Sigmoid colon (tissue), 7 donors: Measurements from ENCODE around the gene HK3. TPM values are rescaled to one million over a fixed set of nuclear protein-coding genes. Genes with fewer than 3 reads are reported as not detected.

Source experiments
- DNase-seq: peaks from one replicate; pipeline ENCODE4 v3.0.0-alpha.2; 2019
- H3K27ac ChIP-seq, 4 donors: fragments of 200-600 bp; sonication (generic); one replicate each; pipeline ENCODE4 v1.5.1; 2016 to 2019; ENCODE audit warnings: mild to moderate bottlenecking in 1 of 4
- H3K27me3 ChIP-seq, 3 donors: fragments of 200-600 bp; sonication (generic); one replicate each; pipeline ENCODE4 v1.5.1; 2019; ENCODE audit warnings: mild to moderate bottlenecking in 1 of 3
- H3K36me3 ChIP-seq, 4 donors: fragments of 200-600 bp; sonication (generic); one replicate each; pipeline ENCODE4 v1.5.1; 2016 to 2019
- H3K4me1 ChIP-seq, 4 donors: fragments of 200-600 bp; sonication (generic); one replicate each; pipeline ENCODE4 v1.5.1; 2017 to 2019
- H3K4me3 ChIP-seq, 4 donors: fragments of 200-600 bp; sonication (generic); one replicate each; pipeline ENCODE4 v1.5.1; 2017 to 2019; ENCODE audit warnings: mild to moderate bottlenecking in 2 of 4, moderate library complexity in 1 of 4
- H3K9me3 ChIP-seq, 4 donors: fragments of 200-600 bp in 3 of 4; sonication (generic) in 3 of 4; one replicate each; pipeline versions ENCODE4 v1.5.1 to v1.6.1; 2013 to 2019
- EP300 ChIP-seq, 4 donors: sonication (generic); formaldehyde crosslinking; IDR thresholded peaks; one replicate each; pipeline ENCODE4 v1.6.1; 2017; ENCODE audit warnings: antibody characterized with exemption in 4 of 4
- POLR2A ChIP-seq, 2 donors: fragments of 450-650 bp; IDR thresholded peaks; one replicate each; pipeline ENCODE4 v1.6.1; 2016; ENCODE audit warnings: antibody characterized with exemption in 2 of 2, mild to moderate bottlenecking in 2 of 2, moderate library complexity in 2 of 2
- POLR2AphosphoS5 ChIP-seq, 4 donors: sonication (generic); formaldehyde crosslinking; IDR thresholded peaks; one replicate each; pipeline ENCODE4 v1.6.1; 2017; ENCODE audit warnings: antibody characterized with exemption in 4 of 4
- WGBS, 2 donors: extraction: QIAGEN DNeasy Blood & Tissue Kit; methylation state at CpG; one replicate each; pipeline ENCODE4 v1.1.7; 2013; 5-methylcytosine and 5-hydroxymethylcytosine counted together
- intact Hi-C: fragments of 100-400 bp; cut with DNase I; formaldehyde crosslinking; loops from one replicate; pipeline ENCODE4 v1.15.1; 2023
- polyA plus RNA-seq, 3 donors: library from polyadenylated mRNA; stranded (reverse); fragments of 200-250 nt; gene quantifications; one replicate each; pipeline ENCODE4 v1.2.3, GENCODE V29; 2013
- total RNA-seq, 4 donors: library from RNA; depleted of rRNA; stranded (reverse); fragments of >200 nt; gene quantifications; one replicate each; pipeline ENCODE4 v1.1.0, GENCODE V29; 2016
- TF ChIP-seq, protein P1 (sequence below), 4 experiments: fragments of 450-650 bp in 3 of 4; fragments of 200-600 bp in 1 of 4; IDR thresholded peaks; one replicate each; pipeline ENCODE4 v1.5.1; 2016 to 2019; ENCODE audit warnings: antibody characterized with exemption in 4 of 4, mild to moderate bottlenecking in 3 of 4, moderate library complexity in 2 of 4
- donor health status: healthy with polysubstance abuse.
- donor health status: Bipolar disorder and iron deficiency.
- donor health status: healthy.

Gene HK3
- total and polyA plus RNA-seq, 7 donors, result 1.8 to 12.8 (median 8.6) TPM

DNA sequence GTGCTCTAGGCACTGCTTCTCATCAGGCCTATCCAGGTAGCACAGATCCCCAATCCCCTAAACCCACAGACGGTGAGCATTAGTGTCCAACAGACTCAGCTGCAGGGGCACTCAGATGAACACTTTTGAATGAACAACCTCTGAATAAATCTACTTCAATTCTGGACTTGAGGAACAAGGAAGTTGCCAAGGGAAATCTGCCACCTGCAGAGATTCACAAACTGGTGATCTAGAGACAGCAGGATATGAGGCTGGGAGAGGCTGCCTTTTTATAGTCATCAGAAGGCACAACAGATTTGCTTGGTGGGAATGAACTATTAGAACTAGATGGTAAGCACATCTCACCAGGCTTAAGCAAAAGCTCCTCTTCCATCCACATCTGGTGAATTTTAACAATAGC is 7.0 kb upstream of the HK3 start:
- no peaks in the 10 kb centered on the region for H3K9me3 ChIP-seq
- intact Hi-C loops, result no loop called here
- H3K27ac ChIP-seq, result no peak overlapping the region
- no peaks in the 10 kb centered on the region for H3K4me1 ChIP-seq
- WGBS, 2 donors, result 88 to 95% methylated on average over 1 of the region's 1 CpG
- no peak overlapping the region for H3K4me3 ChIP-seq
- no peaks in the 10 kb centered on the region for H3K27me3 ChIP-seq
- no peak for TF ChIP-seq POLR2A (IDR thresholded peaks at IDR 0.05)
- TF ChIP-seq, protein P1, sequence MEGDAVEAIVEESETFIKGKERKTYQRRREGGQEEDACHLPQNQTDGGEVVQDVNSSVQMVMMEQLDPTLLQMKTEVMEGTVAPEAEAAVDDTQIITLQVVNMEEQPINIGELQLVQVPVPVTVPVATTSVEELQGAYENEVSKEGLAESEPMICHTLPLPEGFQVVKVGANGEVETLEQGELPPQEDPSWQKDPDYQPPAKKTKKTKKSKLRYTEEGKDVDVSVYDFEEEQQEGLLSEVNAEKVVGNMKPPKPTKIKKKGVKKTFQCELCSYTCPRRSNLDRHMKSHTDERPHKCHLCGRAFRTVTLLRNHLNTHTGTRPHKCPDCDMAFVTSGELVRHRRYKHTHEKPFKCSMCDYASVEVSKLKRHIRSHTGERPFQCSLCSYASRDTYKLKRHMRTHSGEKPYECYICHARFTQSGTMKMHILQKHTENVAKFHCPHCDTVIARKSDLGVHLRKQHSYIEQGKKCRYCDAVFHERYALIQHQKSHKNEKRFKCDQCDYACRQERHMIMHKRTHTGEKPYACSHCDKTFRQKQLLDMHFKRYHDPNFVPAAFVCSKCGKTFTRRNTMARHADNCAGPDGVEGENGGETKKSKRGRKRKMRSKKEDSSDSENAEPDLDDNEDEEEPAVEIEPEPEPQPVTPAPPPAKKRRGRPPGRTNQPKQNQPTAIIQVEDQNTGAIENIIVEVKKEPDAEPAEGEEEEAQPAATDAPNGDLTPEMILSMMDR (IDR thresholded peaks at IDR 0.05), result no peak
- no peak for TF ChIP-seq EP300 (IDR thresholded peaks at IDR 0.05)
- no peak for TF ChIP-seq POLR2AphosphoS5 (IDR thresholded peaks at IDR 0.05)
- peaks cover 19 to 82% (median 43%) of the 10 kb centered on the region in 4 donors for H3K36me3 ChIP-seq
- no peak for DNase-seq

DNA sequence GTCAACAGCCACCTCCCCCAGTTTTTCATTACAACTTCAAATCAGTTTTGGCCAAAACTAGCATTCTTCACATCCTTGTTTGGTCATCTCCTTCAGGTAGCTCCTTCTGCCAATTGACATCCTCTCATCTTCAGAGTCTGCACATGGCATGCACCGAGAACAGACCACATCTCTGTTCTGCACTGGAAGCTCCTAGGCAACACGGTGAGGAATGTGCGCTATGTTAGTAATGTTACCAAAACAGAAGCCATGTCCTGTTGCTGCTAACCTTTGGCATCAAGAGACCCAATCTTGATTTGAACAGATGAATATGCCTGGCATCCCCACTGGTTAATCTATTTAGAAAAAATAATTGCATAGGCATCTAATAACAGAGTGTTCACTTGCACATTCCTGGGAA is 5.1 kb upstream of the HK3 start:
- Histone ChIP-seq H3K27me3 (no peaks in the 10 kb centered on the region), H3K9me3 (no peaks in the 10 kb centered on the region), H3K4me3 (no peak overlapping the region), H3K4me1 (no peaks in the 10 kb centered on the region), H3K27ac (no peak overlapping the region), H3K36me3 (peaks cover 19 to 70% (median 41%) of the 10 kb centered on the region in 4 donors)
- no peak for DNase-seq
- TF ChIP-seq, protein P1 (IDR thresholded peaks at IDR 0.05), result no peak
- no peak for TF ChIP-seq EP300 (IDR thresholded peaks at IDR 0.05)
- TF ChIP-seq POLR2A (IDR thresholded peaks at IDR 0.05), result no peak
- intact Hi-C loops, result no loop called here
- 93 to 97% methylated on average over 3 of the region's 3 CpGs for WGBS, 2 donors

DNA sequence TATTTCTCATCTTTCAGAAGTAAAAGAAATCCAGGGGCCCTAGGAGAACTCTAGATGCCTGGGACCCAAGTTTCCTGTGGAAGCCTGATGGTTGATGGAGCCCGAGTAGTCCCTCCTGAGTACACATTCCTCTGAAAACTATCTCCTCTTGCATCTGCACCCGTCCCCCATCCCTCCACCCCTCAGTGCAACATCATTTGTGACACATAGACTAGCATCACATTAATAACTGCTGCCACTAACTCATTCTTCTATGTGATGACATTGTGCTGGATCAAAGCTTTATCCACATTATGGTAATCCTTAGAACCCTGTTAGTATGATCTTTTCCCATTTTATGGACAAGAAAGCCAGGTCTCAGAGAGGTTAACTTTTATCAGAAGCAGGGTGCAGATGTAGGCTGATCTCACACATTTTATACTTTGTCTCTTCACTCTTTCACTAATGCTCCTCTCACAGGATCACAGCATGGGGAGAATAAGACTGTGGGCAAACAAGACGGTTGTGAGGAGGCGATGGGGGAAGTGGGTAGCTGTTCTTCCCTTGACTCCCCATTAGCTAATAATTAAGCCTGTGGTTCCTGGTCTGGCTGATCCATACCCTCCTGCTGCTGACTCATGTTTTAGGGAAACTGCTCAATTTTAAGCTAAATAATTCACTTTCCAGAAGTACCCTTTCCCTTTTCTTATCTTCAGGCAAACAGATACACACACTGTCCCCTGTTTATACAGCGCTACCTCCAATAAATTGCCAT is 3.9 kb upstream of the HK3 start:
- peaks cover 19 to 59% (median 34%) of the 10 kb centered on the region in 4 donors for H3K36me3 ChIP-seq
- no peaks in the 10 kb centered on the region for H3K9me3 ChIP-seq
- no peak overlapping the region for H3K27ac ChIP-seq
- WGBS, 2 donors, result 93 to 94% methylated on average over 5 of the region's 5 CpGs
- H3K4me3 ChIP-seq, result no peak overlapping the region
- intact Hi-C loops, result no loop called here
- no peaks in the 10 kb centered on the region for H3K4me1 ChIP-seq
- no peak for DNase-seq
- no peaks in the 10 kb centered on the region for H3K27me3 ChIP-seq
- TF ChIP-seq POLR2A (IDR thresholded peaks at IDR 0.05), result no peak
- TF ChIP-seq POLR2AphosphoS5 (IDR thresholded peaks at IDR 0.05), result no peak
- TF ChIP-seq, protein P1 (IDR thresholded peaks at IDR 0.05), result no peak
- TF ChIP-seq EP300 (IDR thresholded peaks at IDR 0.05), result no peak

DNA sequence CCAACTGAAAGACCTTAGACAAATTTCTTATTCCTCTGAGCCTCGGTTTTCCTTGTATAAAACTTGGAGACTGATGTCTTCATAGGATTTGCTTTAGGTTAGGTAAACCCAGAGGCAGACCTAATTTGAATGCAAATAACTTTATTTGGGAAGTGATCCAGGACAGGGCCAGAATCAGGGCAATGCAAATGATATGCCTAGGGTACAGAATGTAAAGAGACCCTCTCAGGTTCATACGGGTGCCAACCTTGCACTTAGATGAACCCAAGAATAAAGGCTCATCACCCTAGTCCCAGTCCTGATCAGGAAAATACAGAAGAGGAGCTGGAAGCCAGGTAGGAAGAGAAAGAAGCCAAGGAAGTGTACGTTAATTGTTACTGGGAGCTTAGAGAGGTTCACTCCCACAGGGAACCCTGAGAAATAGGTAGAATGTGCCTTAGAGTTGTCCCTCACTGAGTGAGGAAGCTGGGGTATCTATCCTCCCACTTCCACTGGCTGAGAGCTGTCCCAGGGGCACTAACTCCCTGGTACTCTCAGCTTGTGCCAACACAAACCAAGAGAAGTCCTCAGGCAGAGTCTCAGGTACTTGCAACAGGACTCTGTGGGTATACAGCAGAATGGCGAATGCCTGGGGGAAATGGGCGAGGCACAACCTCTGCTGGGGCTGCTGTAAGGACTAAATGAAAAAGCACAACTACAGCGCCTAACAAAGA is 3.1 kb upstream of the HK3 start:
- Histone ChIP-seq H3K27ac (no peak overlapping the region), H3K27me3 (no peaks in the 10 kb centered on the region), H3K9me3 (no peaks in the 10 kb centered on the region), H3K4me3 (no peak overlapping the region), H3K4me1 (no peaks in the 10 kb centered on the region), H3K36me3 (peaks cover 19 to 51% (median 28%) of the 10 kb centered on the region in 4 donors)
- intact Hi-C loops, result no loop called here
- DNase-seq, result no peak
- WGBS, 2 donors, result 84 to 86% methylated on average over 6 of the region's 6 CpGs
- TF ChIP-seq EP300 (IDR thresholded peaks at IDR 0.05) (no peak), POLR2AphosphoS5 (IDR thresholded peaks at IDR 0.05) (no peak), POLR2A (IDR thresholded peaks at IDR 0.05) (no peak)
- TF ChIP-seq, protein P1 (IDR thresholded peaks at IDR 0.05), result no peak
